Kidney (tissue), 14 donors: Measurements from ENCODE around the gene CMTM4. TPM values are rescaled to one million over a fixed set of nuclear protein-coding genes. Genes with fewer than 3 reads are reported as not detected.

Experiments used
- DNase-seq, 5 donors: peaks; one replicate each; pipeline ENCODE4 v3.0.0-alpha.2; 2013 to 2020
- FAIRE-seq: peaks from 2 replicates; lab custom pipeline; 2012; peaks lifted over from hg19 to GRCh38; lab: Jason Lieb, UNC
- H3K27ac ChIP-seq, 2 donors: one replicate each; pipeline ENCODE4 v1.7.0; 2013; ENCODE audit warnings: low read depth in 2 of 2, low read length in 2 of 2, inconsistent platforms in 1 of 2
- H3K27me3 ChIP-seq: one replicate; pipeline ENCODE4 v1.7.1; 2013; ENCODE audit warnings: low read length, inconsistent platforms; ENCODE audit not compliant: control insufficient read depth, insufficient read depth
- H3K36me3 ChIP-seq, 3 donors: one replicate each; pipeline versions ENCODE4 v1.7.0 to v1.7.1; 2013; ENCODE audit warnings: low read length in 3 of 3, control low read depth in 1 of 3, inconsistent platforms in 1 of 3; ENCODE audit not compliant: insufficient read depth in 3 of 3, control insufficient read depth in 2 of 3
- H3K4me1 ChIP-seq, 3 donors: one replicate each; pipeline versions ENCODE4 v1.7.0 to v1.7.1; 2013; ENCODE audit warnings: low read length in 3 of 3, inconsistent platforms in 1 of 3, low read depth in 1 of 3; ENCODE audit not compliant: control insufficient read depth in 2 of 3, insufficient read depth in 2 of 3
- H3K4me3 ChIP-seq, 3 donors: one replicate each; pipeline versions ENCODE4 v1.7.0 to v1.8.1; 2013; ENCODE audit warnings: low read length in 3 of 3, control low read depth in 1 of 3, inconsistent platforms in 1 of 3
- H3K9ac ChIP-seq, 3 donors: one replicate each; pipeline versions ENCODE4 v1.7.0 to v1.7.1; 2013; ENCODE audit warnings: low read length in 3 of 3, control low read depth in 1 of 3, inconsistent platforms in 1 of 3
- H3K9me3 ChIP-seq, 3 donors: one replicate each; pipeline versions ENCODE4 v1.7.0 to v1.7.1; 2013; ENCODE audit warnings: low read length in 3 of 3, control low read depth in 1 of 3, inconsistent platforms in 1 of 3; ENCODE audit not compliant: control insufficient read depth in 2 of 3, insufficient read depth in 1 of 3
- CTCF ChIP-seq: IDR thresholded peaks from 3 replicates; pipeline ENCODE4 v1.5.1; 2012; ENCODE audit warnings: mild to moderate bottlenecking, moderate library complexity, borderline replicate concordance; ENCODE audit not compliant: insufficient read depth; ENCODE audit errors: extremely low read depth
- intact Hi-C: fragments of 100-400 bp; cut with DNase I; formaldehyde crosslinking; loops from one replicate; pipeline ENCODE4 v1.11.1; 2022
- polyA plus RNA-seq: library from polyadenylated mRNA; stranded (reverse); fragments of 350-450 nt; fragmentation: Illumina TruSeq; extraction: RNeasy Lipid Tissue Mini Kit (QIAGEN cat#74804); gene quantifications from one replicate; pipeline ENCODE4 v1.2.3, GENCODE V29; 2014; ENCODE audit warnings: low read depth, low replicate concordance; ENCODE audit not compliant: insufficient read depth
- total RNA-seq: library from RNA; stranded (reverse); fragmentation: NEBNext Ultra II Directional; extraction: Animal tissue kit (Norgen Biotek cat#: 25700); gene quantifications from one replicate; pipeline ENCODE4 v1.2.1, GENCODE V29; 2021
- donor health status: control.
- donor health status: control.
- donor health status: control.
- donor health status: control.
- donor health status: control.
- donor health status: DM: yes; HTN: yes; CAD: no.
- donor health status: Normal renal cell carcinoma (clear cell type).

The CMTM4 gene
- total and polyA plus RNA-seq, 2 donors from 2014 or later, result 43.2 to 82.2 TPM

DNA sequence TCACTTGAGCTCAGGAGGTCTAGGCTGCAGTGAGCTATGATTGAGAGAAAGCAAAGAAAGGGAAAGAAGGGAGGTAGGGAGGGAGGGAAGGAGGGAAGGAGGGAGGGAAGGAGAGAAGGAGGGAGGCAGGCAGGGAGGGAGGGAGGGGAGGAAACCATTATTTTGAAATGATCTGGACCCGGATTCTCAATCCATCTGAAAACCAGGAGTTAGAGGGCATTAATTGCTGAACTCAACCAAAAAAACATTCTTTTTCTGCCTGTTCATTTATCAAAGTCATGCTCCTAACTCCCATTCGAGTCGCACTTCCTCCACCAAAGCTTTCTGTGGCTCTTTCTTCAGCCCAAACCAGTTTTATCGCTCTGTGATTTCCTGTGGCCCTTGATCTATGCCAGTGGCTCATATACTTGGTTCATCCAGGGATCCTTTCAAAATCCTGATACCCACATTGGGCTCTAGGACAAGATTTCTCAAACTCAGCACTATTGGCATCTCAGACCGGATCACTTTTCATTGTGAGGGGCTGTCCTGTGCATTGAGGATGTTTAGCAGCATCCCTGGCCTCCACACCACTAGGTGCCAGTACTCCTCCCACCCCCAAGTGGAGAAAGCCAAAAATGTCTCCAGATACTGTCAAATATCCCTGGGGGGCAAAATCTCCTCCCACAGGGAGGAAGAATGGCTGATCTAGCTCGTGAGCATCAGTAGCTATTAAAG is 38.2 kb downstream of the CMTM4 start:
- no peak for FAIRE-seq

DNA sequence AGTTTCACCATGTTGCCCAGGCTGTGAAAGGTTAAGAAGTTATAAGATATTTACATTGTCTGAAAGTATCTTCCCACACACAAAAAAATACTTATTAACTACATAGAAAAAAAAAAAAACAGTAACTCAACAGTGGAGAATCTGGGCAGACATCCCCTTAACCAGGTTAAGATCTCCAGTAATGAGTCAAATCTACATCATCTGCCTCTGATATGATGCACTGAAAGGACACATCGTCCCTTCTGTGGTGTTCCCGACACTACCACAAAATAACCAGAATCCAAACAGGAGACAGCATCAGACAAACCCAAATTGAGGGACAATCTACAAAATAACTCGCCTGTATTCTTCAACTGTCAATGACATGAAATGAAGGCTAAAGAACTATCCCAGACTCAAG is 40.0 kb downstream of the CMTM4 start:
- TF ChIP-seq CTCF, result no peak
- Histone ChIP-seq H3K9me3 (no peaks in the 10 kb centered on the region), H3K36me3 (no peaks in the 10 kb centered on the region), H3K4me3 (no peak overlapping the region), H3K9ac (no peak overlapping the region), H3K27me3 (no peaks in the 10 kb centered on the region), H3K27ac (no peak overlapping the region), H3K4me1 (peaks cover 5 to 14% (median 13%) of the 10 kb centered on the region in 3 donors)
- FAIRE-seq (no peak), DNase-seq (no peak)
- intact Hi-C loops, result no loop called here

More for the DNA sequence above, 38.2 kb downstream of the CMTM4 start:
- TF ChIP-seq CTCF, result no peak
- H3K9me3 ChIP-seq, result no peaks in the 10 kb centered on the region
- H3K4me3 ChIP-seq, result no peak overlapping the region
- no peak for DNase-seq
- no peak overlapping the region for H3K27ac ChIP-seq
- H3K36me3 ChIP-seq, result no peaks in the 10 kb centered on the region
- H3K9ac ChIP-seq, result no peak overlapping the region
- intact Hi-C loops, result no loop called here
- peaks cover 7 to 24% (median 15%) of the 10 kb centered on the region in 3 donors for H3K4me1 ChIP-seq
- H3K27me3 ChIP-seq, result no peaks in the 10 kb centered on the region

GRCh38 chr16:66653581-66654350 is 42.8 kb downstream of the CMTM4 start:
- no peak for TF ChIP-seq CTCF
- H3K4me3 ChIP-seq, result no peak overlapping the region
- H3K4me1 ChIP-seq, result peaks cover 0 to 16% (median 7%) of the 10 kb centered on the region in 3 donors
- H3K9ac ChIP-seq, result no peak overlapping the region
- FAIRE-seq, result no peak
- no peak for DNase-seq
- H3K27me3 ChIP-seq, result no peaks in the 10 kb centered on the region
- intact Hi-C loops, result no loop called here
- H3K36me3 ChIP-seq, result no peaks in the 10 kb centered on the region
- H3K9me3 ChIP-seq, result no peaks in the 10 kb centered on the region
- H3K27ac ChIP-seq, result no peak overlapping the region
